ENCODE results near the gene IL19.

GRCh38 chr1:206800891-206801290, 30.3 kb downstream of the IL19 start:
- TF ChIP-seq, protein P1, sequence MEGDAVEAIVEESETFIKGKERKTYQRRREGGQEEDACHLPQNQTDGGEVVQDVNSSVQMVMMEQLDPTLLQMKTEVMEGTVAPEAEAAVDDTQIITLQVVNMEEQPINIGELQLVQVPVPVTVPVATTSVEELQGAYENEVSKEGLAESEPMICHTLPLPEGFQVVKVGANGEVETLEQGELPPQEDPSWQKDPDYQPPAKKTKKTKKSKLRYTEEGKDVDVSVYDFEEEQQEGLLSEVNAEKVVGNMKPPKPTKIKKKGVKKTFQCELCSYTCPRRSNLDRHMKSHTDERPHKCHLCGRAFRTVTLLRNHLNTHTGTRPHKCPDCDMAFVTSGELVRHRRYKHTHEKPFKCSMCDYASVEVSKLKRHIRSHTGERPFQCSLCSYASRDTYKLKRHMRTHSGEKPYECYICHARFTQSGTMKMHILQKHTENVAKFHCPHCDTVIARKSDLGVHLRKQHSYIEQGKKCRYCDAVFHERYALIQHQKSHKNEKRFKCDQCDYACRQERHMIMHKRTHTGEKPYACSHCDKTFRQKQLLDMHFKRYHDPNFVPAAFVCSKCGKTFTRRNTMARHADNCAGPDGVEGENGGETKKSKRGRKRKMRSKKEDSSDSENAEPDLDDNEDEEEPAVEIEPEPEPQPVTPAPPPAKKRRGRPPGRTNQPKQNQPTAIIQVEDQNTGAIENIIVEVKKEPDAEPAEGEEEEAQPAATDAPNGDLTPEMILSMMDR (IDR thresholded peaks at IDR 0.05; ENCODE audit: insufficient read depth, low read length): no peak
- no peak for TF ChIP-seq GABPA (IDR thresholded peaks at IDR 0.05; ENCODE audit: low read depth)
